SU-DHL-6 (cell line): ENCODE data around the gene RBMS3.

Experiments used
- EZH2phosphoT487 ChIP-seq: fragments of 200-600 bp; sonication (generic), shearing (Covaris generic); conservative IDR thresholded peaks from 2 replicates; pipeline ENCODE4 v1.6.1; 2018; ENCODE audit warnings: mild to moderate bottlenecking, antibody characterized with exemption, low read length, moderate library complexity, mixed read lengths
- TF ChIP-seq, protein P1 (sequence below): fragments of 200-600 bp; sonication (generic); IDR thresholded peaks from one replicate; pipeline ENCODE4 v1.5.1; 2017; ENCODE audit warnings: antibody characterized with exemption, mild to moderate bottlenecking, low read length, moderate library complexity; ENCODE audit not compliant: insufficient read depth, poor library complexity, severe bottlenecking

DNA sequence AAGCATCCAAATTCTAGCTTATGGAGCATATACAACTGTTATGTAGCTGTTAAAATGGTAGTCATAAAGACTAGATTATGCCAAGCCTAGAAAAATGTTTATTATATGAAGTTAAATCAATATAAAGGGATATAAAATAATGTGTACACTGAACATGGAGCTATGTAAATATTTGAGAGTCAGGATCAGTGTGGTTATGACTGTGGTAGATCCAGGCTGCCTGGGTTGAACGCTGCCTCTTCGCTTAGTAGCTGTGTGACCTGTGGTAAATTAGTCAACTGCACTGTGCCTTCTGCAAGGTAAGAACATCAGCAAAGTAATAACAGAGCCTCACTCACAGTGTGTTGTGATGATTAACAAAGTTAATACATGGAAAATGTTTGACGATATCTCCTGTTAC is 212.2 kb downstream of the RBMS3 start:
- TF ChIP-seq, protein P1, sequence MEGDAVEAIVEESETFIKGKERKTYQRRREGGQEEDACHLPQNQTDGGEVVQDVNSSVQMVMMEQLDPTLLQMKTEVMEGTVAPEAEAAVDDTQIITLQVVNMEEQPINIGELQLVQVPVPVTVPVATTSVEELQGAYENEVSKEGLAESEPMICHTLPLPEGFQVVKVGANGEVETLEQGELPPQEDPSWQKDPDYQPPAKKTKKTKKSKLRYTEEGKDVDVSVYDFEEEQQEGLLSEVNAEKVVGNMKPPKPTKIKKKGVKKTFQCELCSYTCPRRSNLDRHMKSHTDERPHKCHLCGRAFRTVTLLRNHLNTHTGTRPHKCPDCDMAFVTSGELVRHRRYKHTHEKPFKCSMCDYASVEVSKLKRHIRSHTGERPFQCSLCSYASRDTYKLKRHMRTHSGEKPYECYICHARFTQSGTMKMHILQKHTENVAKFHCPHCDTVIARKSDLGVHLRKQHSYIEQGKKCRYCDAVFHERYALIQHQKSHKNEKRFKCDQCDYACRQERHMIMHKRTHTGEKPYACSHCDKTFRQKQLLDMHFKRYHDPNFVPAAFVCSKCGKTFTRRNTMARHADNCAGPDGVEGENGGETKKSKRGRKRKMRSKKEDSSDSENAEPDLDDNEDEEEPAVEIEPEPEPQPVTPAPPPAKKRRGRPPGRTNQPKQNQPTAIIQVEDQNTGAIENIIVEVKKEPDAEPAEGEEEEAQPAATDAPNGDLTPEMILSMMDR: no peak
- TF ChIP-seq EZH2phosphoT487: no peak
